Ishikawa (cell line): Measurements from ENCODE around the gene CD14.

Experiments used
- CEBPB ChIP-seq: IDR thresholded peaks from 2 replicates; pipeline ENCODE4 v1.6.1; 2012
- CREB1 ChIP-seq: IDR thresholded peaks from 2 replicates; pipeline ENCODE4 v1.6.1; 2012; ENCODE audit warnings: low read depth
- EGR1 ChIP-seq: IDR thresholded peaks from 2 replicates; pipeline ENCODE4 v1.6.1; 2012
- EP300 ChIP-seq: IDR thresholded peaks from 2 replicates; pipeline ENCODE4 v1.6.1; 2012; ENCODE audit warnings: borderline replicate concordance
- FOXM1 ChIP-seq: IDR thresholded peaks from 2 replicates; pipeline ENCODE4 v1.6.1; 2012; ENCODE audit warnings: low read depth, borderline replicate concordance
- NFIC ChIP-seq: IDR thresholded peaks from 2 replicates; pipeline ENCODE4 v1.6.1; 2012
- RAD21 ChIP-seq: IDR thresholded peaks from 2 replicates; pipeline ENCODE4 v1.6.1; 2012; ENCODE audit warnings: low read depth
- TAF1 ChIP-seq: IDR thresholded peaks from 2 replicates; pipeline ENCODE4 v1.6.1; 2012; ENCODE audit warnings: low read depth, mild to moderate bottlenecking
- TCF12 ChIP-seq: IDR thresholded peaks from 2 replicates; pipeline ENCODE4 v1.6.1; 2012; ENCODE audit warnings: low read depth
- TEAD4 ChIP-seq: IDR thresholded peaks from 2 replicates; pipeline ENCODE4 v1.6.1; 2012
- YY1 ChIP-seq: IDR thresholded peaks from 2 replicates; pipeline ENCODE4 v1.6.1; 2012; ENCODE audit warnings: low read depth
- ZBTB7A ChIP-seq: IDR thresholded peaks from 2 replicates; pipeline ENCODE4 v1.6.1; 2012; ENCODE audit warnings: low read depth
- TF ChIP-seq, protein P1 (sequence below): IDR thresholded peaks from 2 replicates; pipeline ENCODE4 v1.6.1; 2012
- TF ChIP-seq, protein P2 (sequence below): IDR thresholded peaks from 2 replicates; pipeline ENCODE4 v1.6.1; 2012
- TF ChIP-seq, protein P3 (sequence below): IDR thresholded peaks from 2 replicates; pipeline ENCODE4 v1.6.1; 2012; ENCODE audit warnings: low read depth, mild to moderate bottlenecking

Gene CD14

DNA sequence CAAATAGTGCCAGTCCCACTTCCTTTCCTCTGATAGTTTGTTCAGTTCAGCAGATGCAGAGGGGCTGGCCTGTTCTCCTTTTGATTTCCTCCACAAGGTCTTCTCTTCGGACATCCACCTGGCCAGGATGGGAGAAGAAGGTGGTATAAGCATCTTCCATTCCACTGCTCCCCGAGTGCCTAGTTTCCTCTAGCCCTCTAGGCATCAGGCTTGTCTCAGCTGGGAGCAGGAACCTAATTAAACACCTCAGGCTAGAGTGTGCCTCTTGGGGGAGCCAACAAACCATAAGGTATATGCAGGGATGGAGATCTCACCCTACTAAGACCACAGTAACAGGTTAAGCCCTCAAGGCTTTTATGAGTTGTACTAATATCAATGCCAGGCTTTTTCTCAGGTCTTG is 41.2 kb upstream of the CD14 start:
- TF ChIP-seq TEAD4 (no peak), CEBPB (no peak), TAF1 (no peak), NFIC (no peak), TCF12 (no peak), RAD21 (no peak), ZBTB7A (no peak), CREB1 (no peak)
- TF ChIP-seq, protein P1, sequence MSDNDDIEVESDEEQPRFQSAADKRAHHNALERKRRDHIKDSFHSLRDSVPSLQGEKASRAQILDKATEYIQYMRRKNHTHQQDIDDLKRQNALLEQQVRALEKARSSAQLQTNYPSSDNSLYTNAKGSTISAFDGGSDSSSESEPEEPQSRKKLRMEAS, result no peak
- TF ChIP-seq, protein P2, sequence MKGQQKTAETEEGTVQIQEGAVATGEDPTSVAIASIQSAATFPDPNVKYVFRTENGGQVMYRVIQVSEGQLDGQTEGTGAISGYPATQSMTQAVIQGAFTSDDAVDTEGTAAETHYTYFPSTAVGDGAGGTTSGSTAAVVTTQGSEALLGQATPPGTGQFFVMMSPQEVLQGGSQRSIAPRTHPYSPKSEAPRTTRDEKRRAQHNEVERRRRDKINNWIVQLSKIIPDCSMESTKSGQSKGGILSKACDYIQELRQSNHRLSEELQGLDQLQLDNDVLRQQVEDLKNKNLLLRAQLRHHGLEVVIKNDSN, result no peak

DNA sequence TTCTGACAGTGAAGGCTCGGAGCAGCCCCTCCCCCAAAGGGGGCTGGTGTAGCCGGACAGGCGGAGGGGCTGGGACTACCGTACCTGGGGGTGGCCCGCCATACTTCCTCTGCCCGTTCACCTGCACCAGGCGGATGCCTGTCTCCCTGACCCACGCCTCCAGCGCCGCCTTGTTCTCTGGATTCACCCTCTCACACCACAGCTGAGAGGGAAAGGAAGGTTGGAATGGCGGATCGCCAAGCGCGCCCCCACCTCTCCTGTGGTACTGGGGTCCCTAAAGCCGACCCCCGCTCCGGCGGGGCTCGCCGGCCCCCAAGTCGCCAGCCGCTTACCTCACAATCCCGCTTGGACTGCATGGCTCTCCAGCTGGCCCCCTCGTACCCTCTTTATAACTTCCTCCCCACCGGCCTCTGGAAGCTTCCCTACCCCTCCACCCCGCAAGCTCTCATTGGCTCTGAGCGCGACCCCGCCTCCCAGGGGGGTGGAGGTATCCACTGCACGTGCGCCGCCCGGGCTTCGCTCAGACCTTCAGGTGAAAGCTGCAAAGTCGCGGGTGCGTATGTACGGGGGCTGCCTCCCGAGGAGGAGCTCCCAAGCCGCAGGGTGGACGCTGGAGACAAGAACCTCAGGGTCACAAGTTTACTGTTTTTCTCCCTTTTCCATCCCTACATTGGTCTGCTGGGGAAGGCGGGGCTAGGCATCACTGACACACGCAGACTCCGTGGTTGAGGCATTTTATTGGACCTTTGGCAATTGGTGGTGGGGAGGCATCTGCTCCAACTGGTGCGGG is 40.4 kb upstream of the CD14 start, which contains the start of gene DND1:
Gene DND1 (minus strand): TSS at position 390 of the 790 bp plus-strand sequence. CDS start 34 bp downstream, at position 356.
- TF ChIP-seq, protein P3, sequence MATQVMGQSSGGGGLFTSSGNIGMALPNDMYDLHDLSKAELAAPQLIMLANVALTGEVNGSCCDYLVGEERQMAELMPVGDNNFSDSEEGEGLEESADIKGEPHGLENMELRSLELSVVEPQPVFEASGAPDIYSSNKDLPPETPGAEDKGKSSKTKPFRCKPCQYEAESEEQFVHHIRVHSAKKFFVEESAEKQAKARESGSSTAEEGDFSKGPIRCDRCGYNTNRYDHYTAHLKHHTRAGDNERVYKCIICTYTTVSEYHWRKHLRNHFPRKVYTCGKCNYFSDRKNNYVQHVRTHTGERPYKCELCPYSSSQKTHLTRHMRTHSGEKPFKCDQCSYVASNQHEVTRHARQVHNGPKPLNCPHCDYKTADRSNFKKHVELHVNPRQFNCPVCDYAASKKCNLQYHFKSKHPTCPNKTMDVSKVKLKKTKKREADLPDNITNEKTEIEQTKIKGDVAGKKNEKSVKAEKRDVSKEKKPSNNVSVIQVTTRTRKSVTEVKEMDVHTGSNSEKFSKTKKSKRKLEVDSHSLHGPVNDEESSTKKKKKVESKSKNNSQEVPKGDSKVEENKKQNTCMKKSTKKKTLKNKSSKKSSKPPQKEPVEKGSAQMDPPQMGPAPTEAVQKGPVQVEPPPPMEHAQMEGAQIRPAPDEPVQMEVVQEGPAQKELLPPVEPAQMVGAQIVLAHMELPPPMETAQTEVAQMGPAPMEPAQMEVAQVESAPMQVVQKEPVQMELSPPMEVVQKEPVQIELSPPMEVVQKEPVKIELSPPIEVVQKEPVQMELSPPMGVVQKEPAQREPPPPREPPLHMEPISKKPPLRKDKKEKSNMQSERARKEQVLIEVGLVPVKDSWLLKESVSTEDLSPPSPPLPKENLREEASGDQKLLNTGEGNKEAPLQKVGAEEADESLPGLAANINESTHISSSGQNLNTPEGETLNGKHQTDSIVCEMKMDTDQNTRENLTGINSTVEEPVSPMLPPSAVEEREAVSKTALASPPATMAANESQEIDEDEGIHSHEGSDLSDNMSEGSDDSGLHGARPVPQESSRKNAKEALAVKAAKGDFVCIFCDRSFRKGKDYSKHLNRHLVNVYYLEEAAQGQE, result no peak
- TF ChIP-seq CREB1 (no peak), TAF1 (no peak), EP300 (no peak), FOXM1 (no peak), ZBTB7A (no peak), YY1 (no peak), CEBPB (no peak)

DNA sequence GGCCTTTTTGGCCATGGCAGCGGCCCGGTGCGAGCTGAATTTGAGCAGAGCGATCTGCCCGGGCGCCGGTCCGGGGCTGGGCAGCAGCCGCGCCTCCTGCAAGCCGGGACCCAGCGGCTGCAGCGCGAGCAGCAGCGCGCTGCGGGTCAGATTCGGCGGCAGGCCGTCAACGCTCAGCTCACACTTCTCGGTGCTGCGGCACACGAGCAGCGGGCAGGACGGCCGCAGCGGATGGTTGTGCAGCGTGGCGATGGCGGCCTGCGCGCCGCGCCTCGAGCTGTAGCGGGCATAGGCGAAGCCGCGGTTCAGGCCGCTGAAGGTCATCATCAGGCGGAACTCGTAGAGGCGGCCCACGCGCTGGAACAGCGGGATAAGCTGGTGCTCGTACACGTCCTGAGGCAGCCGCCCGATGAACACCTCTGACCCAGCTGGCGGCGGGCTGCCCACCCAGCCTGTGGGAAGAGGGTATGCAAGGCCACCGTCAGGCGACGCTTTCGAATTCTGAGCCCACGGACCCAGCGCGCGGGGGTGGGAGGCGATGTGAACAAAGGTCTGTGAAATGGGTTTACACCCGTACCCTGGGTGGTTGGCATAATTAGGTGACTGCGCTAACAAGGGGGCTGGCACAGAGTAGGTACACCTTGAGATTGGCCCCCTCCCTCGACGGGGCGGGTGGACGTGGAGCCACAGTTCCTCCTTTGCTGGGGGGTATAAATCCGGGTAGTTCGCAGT is 39.6 kb upstream of the CD14 start:
- TF ChIP-seq YY1, result no peak
- no peak for TF ChIP-seq CEBPB
- TF ChIP-seq ZBTB7A, result no peak
- TF ChIP-seq FOXM1, result no peak
- TF ChIP-seq, protein P2, result no peak
- no peak for TF ChIP-seq EP300
- TF ChIP-seq TEAD4, result no peak
- no peak for TF ChIP-seq RAD21
- TF ChIP-seq, protein P3, result no peak
- TF ChIP-seq EGR1, result no peak
- TF ChIP-seq, protein P1, result no peak
- TF ChIP-seq TAF1, result no peak
- TF ChIP-seq NFIC, result no peak
- no peak for TF ChIP-seq TCF12
- TF ChIP-seq CREB1, result no peak

DNA sequence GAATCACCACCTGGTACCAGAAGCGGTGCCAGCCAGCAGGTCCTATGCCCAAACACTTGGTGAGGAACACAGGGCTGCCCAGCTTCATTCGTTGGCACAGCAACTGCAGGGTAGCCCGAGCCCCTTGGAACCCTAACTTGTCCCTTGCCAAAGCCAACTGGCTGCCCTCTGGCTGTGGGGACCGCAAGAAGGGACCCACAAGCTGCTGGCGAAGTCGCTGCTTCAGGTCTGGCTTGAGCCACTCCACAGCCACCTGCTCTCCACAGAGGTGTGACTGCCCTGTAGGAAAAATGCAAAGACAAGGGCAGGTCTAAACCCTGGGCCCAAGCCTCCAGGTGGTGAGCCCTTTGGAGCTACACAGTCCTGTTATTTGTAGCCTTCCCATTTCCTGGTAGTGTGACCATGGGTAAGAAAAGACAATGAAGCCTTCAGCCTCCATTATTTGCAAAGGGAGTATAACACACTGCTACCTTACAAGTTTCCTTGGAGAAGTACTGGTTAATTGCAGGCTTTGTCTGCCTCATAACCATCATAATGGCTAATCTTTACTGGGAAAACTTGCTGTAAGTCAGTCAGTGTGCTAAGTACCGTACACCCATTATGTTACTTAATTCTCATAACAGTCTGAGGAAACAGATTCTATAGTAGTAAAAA is 38.6 kb upstream of the CD14 start:
- no peak for TF ChIP-seq RAD21
- no peak for TF ChIP-seq TEAD4
- TF ChIP-seq CEBPB, result no peak
- TF ChIP-seq EGR1, result no peak
- no peak for TF ChIP-seq CREB1
- TF ChIP-seq, protein P1, result no peak
- no peak for TF ChIP-seq TCF12
- TF ChIP-seq YY1, result no peak
- no peak for TF ChIP-seq TAF1
- TF ChIP-seq NFIC, result no peak
- no peak for TF ChIP-seq EP300
- TF ChIP-seq, protein P2, result no peak
- TF ChIP-seq, protein P3, result no peak
- TF ChIP-seq FOXM1, result no peak
- TF ChIP-seq ZBTB7A, result no peak
